HEK293 (cell line): Measurements from ENCODE around the gene GJC2.

Experiments
- CTCF ChIA-PET: fragments of 350-600 bp; formaldehyde crosslinking; extraction: SDS; loops from one replicate; lab custom pipeline; 2021; ENCODE audit warnings: antibody characterized with exemption; lab: Yijun Ruan, JAX
- POLR2A ChIA-PET: fragments of 300-600 bp; formaldehyde crosslinking; extraction: SDS; loops from one replicate; lab custom pipeline; 2020; ENCODE audit warnings: antibody characterized with exemption, inconsistent platforms; lab: Yijun Ruan, JAX
- H3K27ac ChIP-seq: fragments of 200-500 bp; sonication (Bioruptor generic); 2 replicates; pipeline ENCODE4 v1.5.1; 2014; ENCODE audit warnings: low read depth, low read length, control low read depth, inconsistent platforms; ENCODE audit errors: extremely low read depth
- H3K36me3 ChIP-seq, 2 experiments: fragments of 200-500 bp in 1 of 2; sonication (Bioruptor generic) in 1 of 2; 1 replicate in 1 of 2; 2 replicates in 1 of 2; pipeline ENCODE4 v1.5.1; 2014 to 2017; ENCODE audit warnings: inconsistent platforms in 2 of 2, low read length in 2 of 2; ENCODE audit not compliant: control insufficient read depth in 2 of 2, insufficient read depth in 1 of 2
- H3K4me1 ChIP-seq: fragments of 200-500 bp; sonication (Bioruptor generic); 2 replicates; pipeline ENCODE4 v1.5.1; 2014; ENCODE audit warnings: mild to moderate bottlenecking, low read length, inconsistent platforms; ENCODE audit not compliant: control insufficient read depth, insufficient read depth
- H3K4me3 ChIP-seq: 2 replicates; pipeline ENCODE4 v1.5.1; 2011; ENCODE audit warnings: low read depth, mild to moderate bottlenecking, control low read depth, low read length, moderate library complexity
- H3K9me3 ChIP-seq: fragments of 200-500 bp; sonication (Bioruptor generic); 2 replicates; pipeline ENCODE4 v1.5.1; 2014; ENCODE audit warnings: low read depth, low read length, inconsistent platforms; ENCODE audit not compliant: control insufficient read depth, insufficient read depth
- AEBP2 ChIP-seq: fragments of 450-650 bp; formaldehyde crosslinking; IDR thresholded peaks from 2 replicates; pipeline ENCODE4 v1.5.1; 2016; ENCODE audit warnings: missing biosample characterization, missing genetic modification characterization, borderline replicate concordance
- PRDM10 ChIP-seq: fragments of 450-650 bp; formaldehyde crosslinking; IDR thresholded peaks from 2 replicates; pipeline ENCODE4 v1.5.1; 2016; ENCODE audit warnings: missing biosample characterization, missing genetic modification characterization
- REST ChIP-seq: fragments of 450-650 bp; formaldehyde crosslinking; IDR thresholded peaks from 2 replicates; pipeline ENCODE4 v1.5.1; 2016; ENCODE audit warnings: missing biosample characterization, missing genetic modification characterization
- SP7 ChIP-seq: fragments of 450-650 bp; formaldehyde crosslinking; IDR thresholded peaks from 2 replicates; pipeline ENCODE4 v1.5.1; 2016; ENCODE audit warnings: missing biosample characterization, missing genetic modification characterization
- TSHZ1 ChIP-seq: fragments of 450-650 bp; formaldehyde crosslinking; IDR thresholded peaks from 2 replicates; pipeline ENCODE4 v1.5.1; 2016; ENCODE audit warnings: missing biosample characterization, missing genetic modification characterization, borderline replicate concordance
- ZBTB8A ChIP-seq: fragments of 450-650 bp; formaldehyde crosslinking; IDR thresholded peaks from 2 replicates; pipeline ENCODE4 v1.5.1; 2016; ENCODE audit warnings: missing biosample characterization, missing genetic modification characterization
- ZNF132 ChIP-seq: fragments of 450-650 bp; formaldehyde crosslinking; IDR thresholded peaks from 2 replicates; pipeline ENCODE4 v1.5.1; 2017; ENCODE audit warnings: missing biosample characterization, missing genetic modification characterization, borderline replicate concordance
- ZNF600 ChIP-seq: fragments of 450-650 bp; formaldehyde crosslinking; IDR thresholded peaks from 2 replicates; pipeline ENCODE4 v1.5.1; 2016; ENCODE audit warnings: missing biosample characterization, missing genetic modification characterization
- ZNF843 ChIP-seq: fragments of 450-650 bp; formaldehyde crosslinking; IDR thresholded peaks from 2 replicates; pipeline ENCODE4 v1.5.1; 2016; ENCODE audit warnings: missing biosample characterization, missing genetic modification characterization
- TF ChIP-seq, protein P1 (sequence below): fragments of 450-650 bp; formaldehyde crosslinking; IDR thresholded peaks from 2 replicates; pipeline ENCODE4 v1.5.1; 2016; ENCODE audit warnings: missing biosample characterization, missing genetic modification characterization
- TF ChIP-seq, protein P2 (sequence below): fragments of 450-650 bp; formaldehyde crosslinking; IDR thresholded peaks from 2 replicates; pipeline ENCODE4 v1.5.1; 2016; ENCODE audit warnings: missing biosample characterization, missing genetic modification characterization
- TF ChIP-seq, protein P3 (sequence below): fragments of 450-650 bp; formaldehyde crosslinking; IDR thresholded peaks from 2 replicates; pipeline ENCODE4 v1.5.1; 2017; ENCODE audit warnings: missing biosample characterization, missing genetic modification characterization

Gene GJC2

GRCh38 chr1:228164561-228165371 lies 15.0 kb downstream of the GJC2 start (continued):
- peak; percentile 24; the same call in 1 of the 2 replicates for TF ChIP-seq REST

- H3K36me3 ChIP-seq: peaks cover 0 to 3% of the 10 kb centered on the region in 2 experiments; a peak in 1 of 3 replicates
- peaks cover 4% of the 10 kb centered on the region for H3K4me1 ChIP-seq
- ChIA-PET CTCF (interaction anchor here (0.5 to 6.1 kb wide), 27 partner anchors 8 to 1020 kb away, joined by 3 to 50 read pairs (median 4); no protein-coding TSS in a partner anchor), POLR2A (interaction anchor here (0.5 to 7.7 kb wide), 24 partner anchors 8 to 1436 kb away, joined by 3 to 82 read pairs (median 5); partner anchors contain the start of genes ARF1, GJC2, GUK1 and TRIM11)
- H3K4me3 ChIP-seq: peak within 1 kb of the TSS; percentile 62
- peak within 1 kb of the TSS; percentile 96 for H3K27ac ChIP-seq
- H3K9me3 ChIP-seq: no peaks in the 10 kb centered on the region
- TF ChIP-seq SP7 (tag by site-specific recombination) (peak; percentile 89), ZNF843 (tag by site-specific recombination) (0 out of 2 replicates have a peak, but pooled peaks have one; percentile 24), ZNF132 (tag by site-specific recombination) (no peak), AEBP2 (tag by site-specific recombination) (no peak), PRDM10 (tag by site-specific recombination) (peak; percentile 90), ZNF600 (tag by site-specific recombination) (0 out of 2 replicates have a peak, but pooled peaks have one; percentile 31), TSHZ1 (peak; percentile 31; the same call in 1 of the 2 replicates), ZBTB8A (tag by site-specific recombination) (peak; percentile 99; the same call in 1 of the 2 replicates)
- TF ChIP-seq, protein P1, sequence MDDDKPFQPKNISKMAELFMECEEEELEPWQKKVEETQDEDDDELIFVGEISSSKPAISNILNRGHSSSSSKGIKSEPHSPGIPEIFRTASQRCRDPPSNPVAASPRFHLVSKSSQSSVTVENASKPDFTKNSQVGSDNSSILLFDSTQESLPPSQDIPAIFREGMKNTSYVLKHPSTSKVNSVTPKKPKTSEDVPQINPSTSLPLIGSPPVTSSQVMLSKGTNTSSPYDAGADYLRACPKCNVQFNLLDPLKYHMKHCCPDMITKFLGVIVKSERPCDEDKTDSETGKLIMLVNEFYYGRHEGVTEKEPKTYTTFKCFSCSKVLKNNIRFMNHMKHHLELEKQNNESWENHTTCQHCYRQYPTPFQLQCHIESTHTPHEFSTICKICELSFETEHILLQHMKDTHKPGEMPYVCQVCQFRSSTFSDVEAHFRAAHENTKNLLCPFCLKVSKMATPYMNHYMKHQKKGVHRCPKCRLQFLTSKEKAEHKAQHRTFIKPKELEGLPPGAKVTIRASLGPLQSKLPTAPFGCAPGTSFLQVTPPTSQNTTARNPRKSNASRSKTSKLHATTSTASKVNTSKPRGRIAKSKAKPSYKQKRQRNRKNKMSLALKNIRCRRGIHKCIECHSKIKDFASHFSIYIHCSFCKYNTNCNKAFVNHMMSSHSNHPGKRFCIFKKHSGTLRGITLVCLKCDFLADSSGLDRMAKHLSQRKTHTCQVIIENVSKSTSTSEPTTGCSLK (tag by site-specific recombination): no peak
- TF ChIP-seq, protein P2, sequence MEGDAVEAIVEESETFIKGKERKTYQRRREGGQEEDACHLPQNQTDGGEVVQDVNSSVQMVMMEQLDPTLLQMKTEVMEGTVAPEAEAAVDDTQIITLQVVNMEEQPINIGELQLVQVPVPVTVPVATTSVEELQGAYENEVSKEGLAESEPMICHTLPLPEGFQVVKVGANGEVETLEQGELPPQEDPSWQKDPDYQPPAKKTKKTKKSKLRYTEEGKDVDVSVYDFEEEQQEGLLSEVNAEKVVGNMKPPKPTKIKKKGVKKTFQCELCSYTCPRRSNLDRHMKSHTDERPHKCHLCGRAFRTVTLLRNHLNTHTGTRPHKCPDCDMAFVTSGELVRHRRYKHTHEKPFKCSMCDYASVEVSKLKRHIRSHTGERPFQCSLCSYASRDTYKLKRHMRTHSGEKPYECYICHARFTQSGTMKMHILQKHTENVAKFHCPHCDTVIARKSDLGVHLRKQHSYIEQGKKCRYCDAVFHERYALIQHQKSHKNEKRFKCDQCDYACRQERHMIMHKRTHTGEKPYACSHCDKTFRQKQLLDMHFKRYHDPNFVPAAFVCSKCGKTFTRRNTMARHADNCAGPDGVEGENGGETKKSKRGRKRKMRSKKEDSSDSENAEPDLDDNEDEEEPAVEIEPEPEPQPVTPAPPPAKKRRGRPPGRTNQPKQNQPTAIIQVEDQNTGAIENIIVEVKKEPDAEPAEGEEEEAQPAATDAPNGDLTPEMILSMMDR: peak; percentile 99
- TF ChIP-seq, protein P3, sequence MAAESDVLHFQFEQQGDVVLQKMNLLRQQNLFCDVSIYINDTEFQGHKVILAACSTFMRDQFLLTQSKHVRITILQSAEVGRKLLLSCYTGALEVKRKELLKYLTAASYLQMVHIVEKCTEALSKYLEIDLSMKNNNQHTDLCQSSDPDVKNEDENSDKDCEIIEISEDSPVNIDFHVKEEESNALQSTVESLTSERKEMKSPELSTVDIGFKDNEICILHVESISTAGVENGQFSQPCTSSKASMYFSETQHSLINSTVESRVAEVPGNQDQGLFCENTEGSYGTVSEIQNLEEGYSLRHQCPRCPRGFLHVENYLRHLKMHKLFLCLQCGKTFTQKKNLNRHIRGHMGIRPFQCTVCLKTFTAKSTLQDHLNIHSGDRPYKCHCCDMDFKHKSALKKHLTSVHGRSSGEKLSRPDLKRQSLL (tag by site-specific recombination): peak; percentile 54; the same call in 1 of the 2 replicates
These were observed 15.8 kb downstream of the GJC2 start, which contains the start of gene IBA57 for GRCh38 chr1:228165372-228166169. IBA57 (plus strand) TSS chr1:228165804; CDS start chr1:228165817, 13 bp downstream.
